H1 (cell line): ENCODE measurements around the gene CCDC174. TPM values are rescaled to one million over a fixed set of nuclear protein-coding genes. Genes with fewer than 3 reads are reported as not detected.

Experiments
- CBX8 ChIP-seq: fragments of 300-800, 300-1000 bp; sonication (generic); IDR thresholded peaks from 2 replicates; pipeline ENCODE4 v1.7.1; 2016; ENCODE audit warnings: low read depth, low read length, borderline replicate concordance
- CHD1 ChIP-seq: IDR thresholded peaks from 2 replicates; pipeline ENCODE4 v1.6.1; 2012; ENCODE audit warnings: low read depth, low read length, improper control_type of control experiment
- CHD7 ChIP-seq: fragments of 300-600 bp; sonication (generic); IDR thresholded peaks from 2 replicates; pipeline ENCODE4 v1.7.1; 2012; ENCODE audit warnings: low read length, moderate library complexity, mild to moderate bottlenecking, inconsistent platforms; ENCODE audit not compliant: insufficient replicate concordance
- CREB1 ChIP-seq: IDR thresholded peaks from 2 replicates; pipeline ENCODE4 v1.6.1; 2012; ENCODE audit warnings: inconsistent platforms
- EGR1 ChIP-seq: IDR thresholded peaks from 2 replicates; pipeline ENCODE4 v1.6.1; 2011; ENCODE audit warnings: low read depth, low read length, borderline replicate concordance
- GABPA ChIP-seq: IDR thresholded peaks from 2 replicates; pipeline ENCODE4 v1.6.1; 2011; ENCODE audit warnings: mild to moderate bottlenecking, low read length, moderate library complexity, borderline replicate concordance; ENCODE audit not compliant: insufficient read depth
- HDAC6 ChIP-seq: IDR thresholded peaks from one replicate; pipeline ENCODE4 v1.7.1; 2012; ENCODE audit warnings: low read depth, mild to moderate bottlenecking, inconsistent platforms, low read length, moderate library complexity
- KDM5A ChIP-seq: fragments of 200-600 bp; IDR thresholded peaks from 2 replicates; pipeline ENCODE4 v1.7.1; 2012; ENCODE audit warnings: mild to moderate bottlenecking, low read length, inconsistent platforms, mixed read lengths
- MAFK ChIP-seq: IDR thresholded peaks from 2 replicates; pipeline ENCODE4 v1.6.1; 2012; ENCODE audit warnings: low read depth, mild to moderate bottlenecking, improper control_type of control experiment, low read length
- PHF8 ChIP-seq: fragments of 200-600 bp; sonication (generic); conservative IDR thresholded peaks from 2 replicates; pipeline ENCODE4 v1.7.1; 2012; ENCODE audit warnings: low read depth, mild to moderate bottlenecking, inconsistent platforms, low read length, moderate library complexity
- RAD21 ChIP-seq, 2 experiments: IDR thresholded peaks in 1 of 2; conservative IDR thresholded peaks in 1 of 2; 2 replicates each; pipeline ENCODE4 v1.6.1; 2011; ENCODE audit warnings: low read depth in 2 of 2, low read length in 2 of 2, improper control_type of control experiment in 1 of 2, inconsistent platforms in 1 of 2, mild to moderate bottlenecking in 1 of 2, moderate library complexity in 1 of 2
- TAF1 ChIP-seq: IDR thresholded peaks from 2 replicates; pipeline ENCODE4 v1.6.1; 2011; ENCODE audit warnings: mild to moderate bottlenecking, low read depth, low read length
- polyA plus RNA-seq, 7 experiments: library from polyadenylated mRNA; depleted of rRNA in 3 of 7; stranded (reverse) in 5 of 7; unstranded in 2 of 7; fragments of >200 nt in 5 of 7; fragments of 200-250 nt in 2 of 7; gene quantifications; 1 replicate in 5 of 7; 2 replicates in 1 of 7; 4 replicates in 1 of 7; pipeline versions ENCODE4 v1.2.1 to v1.2.3, GENCODE V29; 2011 to 2013; ENCODE audit warnings: missing spikeins in 2 of 7, mixed read lengths in 2 of 7
- total RNA-seq: library from RNA; stranded (reverse); fragmentation: NEBNext Ultra II Directional; extraction: Animal tissue kit (Norgen Biotek cat#: 25700); gene quantifications from 2 replicates; pipeline ENCODE4 v1.2.1, GENCODE V29; 2021

CCDC174 gene
- total and polyA plus RNA-seq, 2 of the 8 experiments (the other 6 are each of a cell fraction or from before 2014, with no cell fraction given): 3.5 to 11.9 TPM

- TF ChIP-seq CHD7 (no peak), CHD1 (no peak), GABPA (no peak), MAFK (no peak), RAD21 (IDR thresholded peaks at IDR 0.05 in 1 of 2, conservative IDR thresholded peaks at IDR 0.05 in 1 of 2; ENCODE audit: low read depth in 2 of 2, low read length in 2 of 2) (no peak), CBX8 (no peak), PHF8 (no peak), HDAC6 (no peak), CREB1 (no peak), EGR1 (no peak), KDM5A (no peak), TAF1 (no peak)
These were observed 6.1 kb upstream of the CCDC174 start (continued) for GRCh38 chr3:14645453-14645852.
